WTC11 (cell line): ENCODE measurements around the gene WFDC12. TPM values are rescaled to one million over a fixed set of nuclear protein-coding genes. Genes with fewer than 3 reads are reported as not detected.

ENCODE experiments used
- ATAC-seq: fragments of 200-7000 bp; cut with Tn5 transposase; 2 replicates; pipeline ENCODE4 v1.10.0; 2021; ENCODE audit warnings: mild to moderate bottlenecking, moderate library complexity
- CTCF ChIA-PET: fragments of 300-600 bp; sonication (Branson Sonifier 250); formaldehyde crosslinking; loops from one replicate; lab custom pipeline; 2021; ENCODE audit warnings: antibody characterized with exemption; lab: Charles Lee
- POLR2A ChIA-PET: fragments of 350-600 bp; sonication (Branson Sonifier 250); formaldehyde crosslinking; loops from one replicate; lab custom pipeline; 2021; ENCODE audit warnings: antibody characterized with exemption; lab: Charles Lee
- DNase-seq: peaks from one replicate; pipeline ENCODE4 v3.0.0; 2021; ENCODE audit warnings: low spot score
- H3K27ac Mint-ChIP-seq: 2 replicates; pipeline ENCODE4 v1.8.0; 2021; ENCODE audit warnings: mixed read lengths
- H3K27me3 Mint-ChIP-seq: 2 replicates; pipeline ENCODE4 v1.8.0; 2021; ENCODE audit warnings: low read depth, mild to moderate bottlenecking, moderate library complexity, mixed read lengths
- H3K36me3 Mint-ChIP-seq: 2 replicates; pipeline ENCODE4 v1.8.0; 2021; ENCODE audit warnings: mixed read lengths
- H3K4me1 Mint-ChIP-seq: 2 replicates; pipeline ENCODE4 v1.8.0; 2022; ENCODE audit warnings: mixed read lengths
- H3K4me3 Mint-ChIP-seq: 2 replicates; pipeline ENCODE4 v1.8.0; 2021; ENCODE audit warnings: mild to moderate bottlenecking, moderate library complexity, mixed read lengths
- H3K9me3 Mint-ChIP-seq: 2 replicates; pipeline ENCODE4 v1.8.0; 2021; ENCODE audit warnings: mixed read lengths
- ARID4B ChIP-seq: sonication (generic); formaldehyde crosslinking; IDR thresholded peaks from 2 replicates; pipeline ENCODE4 v1.8.0; 2023; ENCODE audit warnings: missing genetic modification reagents, mild to moderate bottlenecking, borderline replicate concordance
- ATF3 ChIP-seq: sonication (generic); formaldehyde crosslinking; conservative IDR thresholded peaks from 2 replicates; pipeline ENCODE4 v1.8.1; 2022; ENCODE audit warnings: mild to moderate bottlenecking, missing genetic modification reagents
- GTF2I ChIP-seq: fragments of 250-450 bp; sonication (Bioruptor Pico); conservative IDR thresholded peaks from 2 replicates; pipeline ENCODE4 v1.4.0; 2021; ENCODE audit warnings: mild to moderate bottlenecking
- IRF2 ChIP-seq: sonication (generic); formaldehyde crosslinking; IDR thresholded peaks from 2 replicates; pipeline ENCODE4 v1.8.0; 2022; ENCODE audit warnings: low read depth, missing genetic modification reagents, borderline replicate concordance
- OVOL2 ChIP-seq: fragments of 250-450 bp; sonication (Bioruptor Pico); IDR thresholded peaks from 2 replicates; pipeline ENCODE4 v1.9.0; 2021; ENCODE audit warnings: mild to moderate bottlenecking, borderline replicate concordance
- PRDM15 ChIP-seq: sonication (generic); formaldehyde crosslinking; IDR thresholded peaks from 2 replicates; pipeline ENCODE4 v1.8.0; 2022; ENCODE audit warnings: missing genetic modification reagents
- PREB ChIP-seq: sonication (generic); formaldehyde crosslinking; IDR thresholded peaks from 2 replicates; pipeline ENCODE4 v1.8.1; 2022; ENCODE audit warnings: mild to moderate bottlenecking, missing genetic modification reagents, moderate library complexity, borderline replicate concordance
- SMAD4 ChIP-seq: sonication (generic); formaldehyde crosslinking; IDR thresholded peaks from 2 replicates; pipeline ENCODE4 v1.8.0; 2022; ENCODE audit warnings: mild to moderate bottlenecking, missing genetic modification reagents
- ZBTB43 ChIP-seq: sonication (generic); formaldehyde crosslinking; IDR thresholded peaks from 2 replicates; pipeline ENCODE4 v1.8.1; 2023; ENCODE audit warnings: mild to moderate bottlenecking, missing genetic modification reagents
- ZMAT4 ChIP-seq: fragments of 250-450 bp; sonication (Bioruptor Pico); IDR thresholded peaks from 2 replicates; pipeline ENCODE4 v1.9.0; 2021; ENCODE audit warnings: mild to moderate bottlenecking
- ZNF219 ChIP-seq: sonication (generic); formaldehyde crosslinking; IDR thresholded peaks from 2 replicates; pipeline ENCODE4 v1.8.0; 2023; ENCODE audit warnings: missing genetic modification reagents, mild to moderate bottlenecking, borderline replicate concordance
- ZNF281 ChIP-seq: sonication (generic); formaldehyde crosslinking; IDR thresholded peaks from 2 replicates; pipeline ENCODE4 v1.8.0; 2023; ENCODE audit warnings: mild to moderate bottlenecking, missing genetic modification reagents
- ZNF396 ChIP-seq: fragments of 250-450 bp; sonication (Bioruptor Pico); IDR thresholded peaks from 2 replicates; pipeline ENCODE4 v1.8.0; 2021; ENCODE audit warnings: mild to moderate bottlenecking, moderate library complexity, borderline replicate concordance
- ZNF532 ChIP-seq: fragments of 250-450 bp; sonication (Bioruptor Pico); IDR thresholded peaks from 2 replicates; pipeline ENCODE4 v1.9.0; 2021; ENCODE audit warnings: mild to moderate bottlenecking, borderline replicate concordance
- total RNA-seq: library from RNA; stranded (reverse); gene quantifications from 3 replicates; pipeline ENCODE4 v1.2.3, GENCODE V29; 2021

WFDC12 gene
- total RNA-seq, 1 experiment from 2014 or later: not detected

- no peak for TF ChIP-seq ZNF281 (CRISPR knock-in tag)
- TF ChIP-seq IRF2: no peak
These were observed 3.8 kb upstream of the WFDC12 start (continued) for GRCh38 chr20:45128099-45128498.

- POLR2A ChIA-PET: no interaction called here
- Mint-ChIP-seq H3K27me3 (peaks cover 27% of the 10 kb centered on the region), H3K4me1 (no peaks in the 10 kb centered on the region), H3K4me3 (no peak overlapping the region), H3K27ac (no peak overlapping the region), H3K36me3 (no peaks in the 10 kb centered on the region), H3K9me3 (peaks cover 7% of the 10 kb centered on the region; the same call in 1 of the 2 replicates)
- CTCF ChIA-PET: interaction anchor here (0.7 to 2.5 kb wide), 4 partner anchors 10 to 187 kb away, joined by 3 to 13 read pairs (median 4); partner anchors contain the start of gene MATN4
- DNase-seq (no peak), ATAC-seq (no peak)
- TF ChIP-seq ZMAT4 (no peak), ATF3 (CRISPR knock-in tag) (no peak), OVOL2 (CRISPR knock-in tag) (no peak), PREB (CRISPR knock-in tag) (no peak), ARID4B (no peak), ZNF532 (CRISPR knock-in tag) (no peak), SMAD4 (CRISPR knock-in tag) (no peak), PRDM15 (no peak), ZNF219 (CRISPR knock-in tag) (no peak), ZNF396 (CRISPR knock-in tag) (no peak), GTF2I (CRISPR knock-in tag) (no peak), ZBTB43 (CRISPR knock-in tag) (no peak)
These were observed 2.9 kb downstream of the WFDC12 start for GRCh38 chr20:45121388-45121787.
